Transverse colon (tissue), 4 donors: ENCODE results near the gene NKG7. TPM values are rescaled to one million over a fixed set of nuclear protein-coding genes. Genes with fewer than 3 reads are reported as not detected.

ENCODE experiments used
- DNase-seq: peaks from one replicate; pipeline ENCODE4 v3.0.0-alpha.2; 2019
- H3K27ac ChIP-seq, 4 donors: fragments of 200-600 bp; sonication (generic); 2 replicates each; pipeline ENCODE4 v1.5.1; 2016 to 2018; ENCODE audit warnings: inconsistent platforms in 4 of 4
- H3K27me3 ChIP-seq: fragments of 200-600 bp; sonication (generic); 2 replicates; pipeline ENCODE4 v1.5.1; 2017; ENCODE audit warnings: inconsistent platforms
- H3K36me3 ChIP-seq, 4 donors: fragments of 200-600 bp; sonication (generic); 2 replicates each; pipeline ENCODE4 v1.5.1; 2017 to 2019; ENCODE audit warnings: inconsistent platforms in 4 of 4
- H3K4me1 ChIP-seq, 4 donors: fragments of 200-600 bp; sonication (generic); 2 replicates each; pipeline ENCODE4 v1.5.1; 2017 to 2020; ENCODE audit warnings: inconsistent platforms in 4 of 4
- H3K4me3 ChIP-seq, 4 donors: fragments of 200-600 bp; sonication (generic); 1 replicate in 1 of 4; 2 replicates in 3 of 4; pipeline versions ENCODE4 v1.5.1 to v1.6.1; 2017 to 2019; ENCODE audit warnings: inconsistent platforms in 4 of 4
- H3K9me3 ChIP-seq, 2 donors: fragments of 200-600 bp; sonication (generic); 2 replicates each; pipeline ENCODE4 v1.5.1; 2017 to 2019; ENCODE audit warnings: inconsistent platforms in 2 of 2
- CTCF ChIP-seq, 5 experiments: fragments of 200-600 bp in 3 of 5; fragments of 450-650 bp in 2 of 5; sonication (generic) in 3 of 5; IDR thresholded peaks; 1 replicate in 2 of 5; 2 replicates in 3 of 5; pipeline ENCODE4 v1.5.1; 2016 to 2017; ENCODE audit warnings: antibody characterized with exemption in 5 of 5, inconsistent platforms in 3 of 5, mild to moderate bottlenecking in 2 of 5, moderate library complexity in 1 of 5
- EP300 ChIP-seq: sonication (generic); formaldehyde crosslinking; IDR thresholded peaks from one replicate; pipeline ENCODE4 v1.6.1; 2017; ENCODE audit warnings: antibody characterized with exemption, low read depth
- POLR2A ChIP-seq: fragments of 450-650 bp; IDR thresholded peaks from one replicate; pipeline ENCODE4 v1.6.1; 2016; ENCODE audit warnings: antibody characterized with exemption, mild to moderate bottlenecking, moderate library complexity
- POLR2AphosphoS5 ChIP-seq, 3 donors: sonication (generic); formaldehyde crosslinking; IDR thresholded peaks; one replicate each; pipeline ENCODE4 v1.6.1; 2016; ENCODE audit warnings: antibody characterized with exemption in 3 of 3
- WGBS, 2 donors: methylation state at CpG; one replicate each; pipeline ENCODE4 v1.1.5; 2018; ENCODE audit warnings: low coverage in 1 of 2; 5-methylcytosine and 5-hydroxymethylcytosine counted together
- in situ Hi-C, 4 donors: fragments of 200-750 bp; cut with MboI; loops; one replicate each; pipeline versions ENCODE4 v1.15.0 to v1.15.1; 2017; ENCODE audit warnings: low sequenced_read_pairs in 3 of 4, low pct_ligation_motif_present in 1 of 4, low pct_unique_long_range_greater_than_20kb in 1 of 4
- intact Hi-C: fragments of 100-400 bp; cut with DNase I; formaldehyde crosslinking; loops from one replicate; pipeline ENCODE4 v1.15.1; 2023; ENCODE audit warnings: low total_unique reads
- total RNA-seq, 4 donors: library from RNA; depleted of rRNA; stranded (reverse); fragments of >200 nt; gene quantifications; one replicate each; pipeline ENCODE4 v1.1.0, GENCODE V29; 2016

The NKG7 gene
- total RNA-seq, 4 donors from 2014 or later, result 1.6 to 3.0 TPM; not detected in 2

- Histone ChIP-seq H3K27ac (no peak within 1 kb of the TSS), H3K4me1 (no peaks in the 10 kb centered on the region), H3K9me3 (no peaks in the 10 kb centered on the region), H3K4me3 (no peak within 1 kb of the TSS), H3K27me3 (no peaks in the 10 kb centered on the region), H3K36me3 (no peaks in the 10 kb centered on the region)
- intact Hi-C loops, result no loop called here
- 20 to 81% methylated on average over 1 to 15 of the region's 15 CpGs for WGBS, 2 donors
- in situ Hi-C loops, result no loop called here
- TF ChIP-seq POLR2A (no peak), POLR2AphosphoS5 (IDR thresholded peaks at IDR 0.05) (no peak), CTCF (IDR thresholded peaks at IDR 0.05) (no peak), EP300 (no peak)
- no peak for DNase-seq
These were observed 15.5 kb upstream of the NKG7 start, which contains the start of gene LIM2 for GRCh38 chr19:51387924-51388389. Gene LIM2 (minus strand): TSS chr19:51387974. CDS start chr19:51387443, 531 bp downstream.

GRCh38 chr19:51386882-51387520 is 14.5 kb upstream of the NKG7 start:
- intact Hi-C loops (no loop called here), in situ Hi-C loops (no loop called here)
- no peak overlapping the region for H3K4me3 ChIP-seq
- H3K36me3 ChIP-seq, result no peaks in the 10 kb centered on the region
- H3K9me3 ChIP-seq, result no peaks in the 10 kb centered on the region
- no peak for DNase-seq
- WGBS, 2 donors, result 68 to 87% methylated on average over 11 to 14 of the region's 14 CpGs
- no peak overlapping the region for H3K27ac ChIP-seq
- no peak for TF ChIP-seq EP300
- no peaks in the 10 kb centered on the region for H3K27me3 ChIP-seq
- H3K4me1 ChIP-seq, result no peaks in the 10 kb centered on the region

- in situ Hi-C loops, result no loop called here
- Histone ChIP-seq H3K27ac (no peak overlapping the region), H3K4me3 (no peak overlapping the region), H3K9me3 (peaks cover 0 to 4% of the 10 kb centered on the region in 2 donors), H3K4me1 (no peaks in the 10 kb centered on the region), H3K36me3 (no peaks in the 10 kb centered on the region), H3K27me3 (no peaks in the 10 kb centered on the region)
- WGBS, 2 donors, result 98 to 100% methylated on average over 1 to 4 of the region's 4 CpGs
- DNase-seq, result no peak
- intact Hi-C loops, result no loop called here
- TF ChIP-seq POLR2AphosphoS5 (IDR thresholded peaks at IDR 0.05) (no peak), EP300 (no peak), POLR2A (no peak), CTCF (IDR thresholded peaks at IDR 0.05) (no peak)
These were observed 9.6 kb upstream of the NKG7 start for GRCh38 chr19:51382004-51382403.

GRCh38 chr19:51380379-51380778 is 7.9 kb upstream of the NKG7 start:
- DNase-seq, result no peak
- H3K27ac ChIP-seq, result no peak overlapping the region
- no peaks in the 10 kb centered on the region for H3K36me3 ChIP-seq
- WGBS, 2 donors, result 90% methylated on average over 9 of the region's 9 CpGs; no CpG with 5 or more reads in 1 of the 2 donors
- in situ Hi-C loops (no loop called here), intact Hi-C loops (no loop called here)
- H3K4me3 ChIP-seq, result no peak overlapping the region
- H3K4me1 ChIP-seq, result no peaks in the 10 kb centered on the region
- no peak for TF ChIP-seq CTCF (IDR thresholded peaks at IDR 0.05)
- no peak for TF ChIP-seq POLR2AphosphoS5 (IDR thresholded peaks at IDR 0.05)
- TF ChIP-seq EP300, result no peak
- TF ChIP-seq POLR2A, result no peak
- H3K9me3 ChIP-seq, result peaks cover 0 to 4% of the 10 kb centered on the region in 2 donors
- no peaks in the 10 kb centered on the region for H3K27me3 ChIP-seq
